GM18867 (cell line): ENCODE data around the gene PRSS3.
"Not testable (repeated sequence)": the region's sequence is repeated elsewhere in the genome, so short reads cannot be mapped to it uniquely, and the experiment has no call there.

Experiments
- ATAC-seq: cut with Tn5 transposase; IDR thresholded peaks from one replicate; pipeline ENCODE4 v1.9.1; 2021; ENCODE audit warnings: mild to moderate bottlenecking, moderate library complexity; ENCODE audit not compliant: unreplicated experiment

PRSS3 gene

DNA sequence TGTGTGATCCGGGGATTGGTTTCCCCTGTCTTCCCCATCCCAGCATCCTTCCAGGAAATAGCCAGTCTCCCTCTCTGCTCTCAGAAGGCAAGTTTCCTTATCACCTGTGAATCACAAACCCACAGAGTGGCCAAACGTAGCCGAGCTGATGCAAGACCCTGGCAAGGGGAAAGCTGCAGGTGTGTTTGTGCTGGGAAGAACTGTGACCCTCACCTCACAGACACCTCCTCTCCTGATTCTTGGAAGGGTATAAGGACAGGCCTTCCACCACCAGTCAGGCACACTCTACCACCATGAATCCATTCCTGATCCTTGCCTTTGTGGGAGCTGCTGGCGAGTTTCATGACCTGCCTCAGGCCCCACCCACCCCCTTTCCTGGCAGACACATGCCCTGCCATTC, at the start of gene PRSS3:
Gene PRSS3, plus strand, starts transcription at position 281 of the 400 bp plus-strand sequence. Its CDS starts 13 bp downstream, at position 294.
- no peak for ATAC-seq

GRCh38 chr9:33748633-33749304, 46.6 kb upstream of the PRSS3 start:
- no peak for ATAC-seq

DNA sequence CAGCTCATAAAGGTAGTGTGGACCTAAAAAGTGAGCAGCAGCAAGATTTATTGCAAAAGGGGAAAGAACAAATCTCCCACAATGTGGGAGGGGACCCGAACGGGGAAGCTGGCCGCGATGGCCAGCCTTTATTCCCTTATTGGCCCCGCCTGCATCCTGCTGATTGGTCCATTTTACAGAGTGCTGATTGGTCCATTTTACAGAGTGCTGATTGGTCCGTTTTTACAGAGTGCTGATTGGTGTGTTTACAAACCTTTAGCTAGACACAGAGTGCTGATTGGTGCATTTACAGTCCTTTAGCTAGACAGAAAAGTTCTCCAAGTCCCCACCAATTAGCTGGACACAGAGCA, 46.1 kb upstream of the PRSS3 start:
- ATAC-seq, result not testable (repeated sequence)

- ATAC-seq, result no peak
These were observed 45.0 kb upstream of the PRSS3 start for GRCh38 chr9:33750307-33750838.

DNA sequence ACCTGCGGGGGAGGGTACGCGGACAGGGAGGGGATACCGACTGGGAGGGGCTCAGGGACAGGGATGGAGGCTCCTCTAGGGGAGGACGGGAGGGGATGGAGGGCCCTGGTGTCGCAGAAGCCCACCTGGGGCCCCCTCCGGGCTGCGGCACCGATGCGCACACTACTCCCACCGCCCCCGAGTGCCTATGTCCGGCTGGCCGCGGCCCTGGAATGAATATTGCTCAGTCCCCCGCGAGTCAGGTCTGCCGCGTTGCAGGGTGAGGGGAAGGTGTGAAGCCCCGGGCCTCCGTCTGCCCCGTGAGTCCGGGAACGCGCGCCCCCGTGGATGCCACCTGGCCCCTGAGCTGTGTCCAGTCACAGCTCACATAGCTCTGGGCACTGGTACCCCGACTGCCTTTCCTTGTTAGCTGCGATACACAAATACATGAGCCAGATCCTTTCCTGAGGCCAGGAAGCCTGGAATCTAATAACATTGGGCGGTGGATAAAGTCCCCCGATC, 44.5 kb upstream of the PRSS3 start:
- no peak for ATAC-seq

DNA sequence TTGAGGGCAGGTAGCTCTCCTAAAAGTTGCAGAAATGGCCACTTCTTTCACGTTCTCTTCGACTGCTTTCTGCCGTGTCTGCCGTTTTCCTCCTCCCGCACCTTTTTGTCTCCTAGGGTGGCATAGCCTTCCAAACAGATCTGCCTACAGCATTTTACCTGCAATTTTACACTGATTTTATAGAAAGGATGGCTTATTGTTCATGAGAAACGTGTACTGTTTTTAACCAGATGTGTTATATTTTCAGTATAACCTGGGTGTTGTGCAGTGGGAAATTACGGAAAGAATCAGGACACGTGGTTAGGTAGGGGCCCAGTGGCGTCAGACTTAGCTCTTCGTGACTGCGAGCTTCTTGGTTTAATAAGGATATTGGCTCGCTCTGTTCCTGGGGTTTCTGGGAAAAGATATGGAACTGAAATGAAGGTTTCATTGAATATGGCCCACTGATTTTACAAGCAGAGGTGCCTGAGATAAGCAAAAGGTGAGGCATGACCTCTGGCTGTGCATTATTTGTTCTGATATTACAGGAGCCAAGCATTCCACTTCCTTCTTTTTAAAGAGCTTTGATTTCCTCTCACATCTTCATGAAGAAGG, 43.7 kb upstream of the PRSS3 start:
- no peak for ATAC-seq

DNA sequence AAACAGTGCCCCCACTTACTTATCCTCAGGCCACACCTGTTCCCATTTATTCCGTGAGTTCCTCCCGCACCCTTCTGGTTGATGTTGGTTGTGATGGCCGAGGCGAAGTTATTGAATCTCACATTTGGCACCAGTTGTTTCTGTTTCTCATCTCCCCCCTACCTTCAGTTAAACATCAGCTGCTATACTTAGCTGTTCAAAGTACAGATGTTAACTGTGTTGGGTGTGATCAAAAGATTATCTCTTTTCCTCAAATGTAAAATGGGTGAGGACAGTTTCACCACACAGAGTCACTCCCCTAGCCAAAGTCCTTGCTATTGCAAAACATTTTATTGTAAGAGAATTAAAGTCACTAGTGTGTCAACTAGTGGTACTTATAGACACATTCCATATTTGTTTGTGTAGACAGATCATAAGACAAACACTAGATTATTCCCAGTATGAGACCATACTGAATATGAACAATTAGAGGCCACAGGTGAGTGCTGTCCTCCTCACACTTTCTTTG, 43.2 kb upstream of the PRSS3 start:
- no peak for ATAC-seq

DNA sequence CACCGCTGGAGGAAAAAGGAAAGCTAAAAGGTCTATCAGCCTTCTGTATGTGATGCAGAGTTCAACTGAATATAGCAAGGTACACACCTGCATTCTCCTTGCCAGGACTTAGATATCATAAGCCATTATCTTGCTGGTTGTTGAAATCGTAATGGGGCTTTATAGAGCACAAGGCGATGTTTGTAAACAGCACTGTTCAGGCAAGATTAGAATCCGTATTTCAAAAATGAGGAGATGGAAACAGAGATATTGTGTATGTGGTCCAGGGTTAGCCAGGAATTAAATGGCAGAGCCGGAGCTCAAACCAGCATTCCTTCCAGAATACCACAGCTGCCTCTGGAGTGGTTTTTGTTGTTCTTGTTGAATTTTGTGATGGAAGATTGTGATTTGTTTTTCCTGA, 42.6 kb upstream of the PRSS3 start:
- not testable (repeated sequence) for ATAC-seq

DNA sequence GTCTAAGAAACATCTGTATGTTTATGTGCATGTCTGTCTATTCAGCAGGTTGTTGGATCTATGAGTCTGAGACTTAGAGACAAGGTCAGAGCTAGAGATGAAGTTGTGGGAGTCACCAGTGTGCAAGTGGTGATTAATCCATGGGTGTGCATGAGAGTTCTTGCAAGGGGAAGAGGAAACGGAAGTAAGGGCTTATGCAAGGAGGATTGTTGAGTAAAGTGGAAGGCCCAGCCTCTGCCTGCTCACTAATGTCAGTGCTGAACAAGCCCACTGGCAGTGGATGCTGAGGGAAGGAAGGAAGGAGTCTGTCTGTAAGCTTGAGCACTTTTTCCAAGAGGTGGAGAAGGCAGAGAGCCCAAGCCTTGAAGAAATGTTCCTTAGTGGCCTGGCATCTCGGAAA, 35.7 kb upstream of the PRSS3 start:
- not testable (repeated sequence) for ATAC-seq

GRCh38 chr9:33762343-33762742, 33.0 kb upstream of the PRSS3 start:
- no peak for ATAC-seq

GRCh38 chr9:33763709-33764108, 31.7 kb upstream of the PRSS3 start:
- not testable (repeated sequence) for ATAC-seq

DNA sequence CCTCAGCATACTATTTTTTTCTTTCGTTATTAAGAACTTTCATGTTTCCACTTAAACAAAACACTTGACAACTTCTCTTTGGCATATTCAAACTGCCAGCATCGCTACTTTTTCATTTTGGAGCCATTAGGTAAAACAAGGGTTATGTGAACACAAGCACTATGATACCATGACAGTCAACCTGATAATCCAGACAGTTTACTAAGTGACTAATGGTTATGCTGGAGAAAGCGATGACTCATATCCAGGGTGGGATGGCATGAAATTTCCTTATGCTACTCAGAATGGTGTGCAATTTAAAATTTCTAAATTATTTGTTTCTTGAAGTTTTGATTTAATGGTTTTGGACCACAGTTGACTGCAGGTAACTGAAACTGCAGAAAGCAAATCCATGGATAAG, 29.9 kb upstream of the PRSS3 start:
- no peak for ATAC-seq

DNA sequence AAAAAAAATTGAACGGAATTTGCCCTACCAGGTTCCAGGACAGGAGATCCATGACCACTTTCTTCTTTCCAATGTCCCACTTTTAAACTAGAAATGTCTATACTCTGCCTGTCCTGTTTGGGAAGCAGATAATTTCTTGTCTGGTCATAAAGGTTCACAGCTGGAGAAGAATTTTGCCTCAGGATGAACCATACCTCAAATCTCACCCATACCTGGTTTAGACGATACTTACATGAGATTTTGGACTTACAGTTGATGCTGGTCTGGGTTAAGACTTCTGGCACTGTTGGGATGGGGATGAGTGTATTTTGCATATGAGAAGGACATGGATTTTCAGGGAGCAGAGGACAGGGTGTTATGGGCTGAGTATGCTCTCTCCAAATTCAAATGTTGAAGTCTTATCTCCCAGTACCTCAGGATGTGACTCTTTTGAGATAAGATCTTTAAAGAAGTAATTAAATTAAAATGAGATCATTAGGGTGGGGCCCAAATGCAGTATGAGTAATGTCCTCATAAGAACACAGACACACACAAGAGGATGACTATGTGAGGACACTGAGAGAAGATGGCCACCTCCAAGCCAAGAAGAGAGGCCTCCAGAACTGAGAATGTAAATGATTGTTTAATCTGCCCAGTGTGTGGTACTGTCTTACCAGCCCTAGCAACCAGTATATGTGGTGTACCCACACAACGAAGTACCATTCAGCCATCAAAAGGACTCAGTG, 25.0 kb upstream of the PRSS3 start:
- ATAC-seq, result not testable (repeated sequence)

DNA sequence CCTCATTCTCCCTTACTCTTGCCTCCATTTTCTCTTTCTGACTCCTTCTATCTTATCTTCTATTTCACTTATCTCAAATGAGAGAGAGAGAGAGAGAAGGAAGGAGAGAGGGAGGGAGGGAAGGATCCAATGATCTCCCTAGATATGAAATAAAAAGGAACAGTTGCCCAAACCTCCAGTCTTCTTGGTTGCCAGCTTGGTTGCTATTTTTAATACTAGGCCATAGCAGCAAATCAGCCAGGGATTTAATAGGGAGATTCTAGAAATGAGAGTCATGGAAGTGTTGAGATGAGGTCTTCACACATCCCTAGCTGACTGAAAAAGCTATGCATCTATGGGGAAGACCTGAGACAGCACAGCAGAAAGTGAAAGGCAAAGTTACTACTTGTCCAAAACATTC, 22.2 kb upstream of the PRSS3 start:
- not testable (repeated sequence) for ATAC-seq

- not testable (repeated sequence) for ATAC-seq
These were observed 21.2 kb upstream of the PRSS3 start for GRCh38 chr9:33774074-33774659.

DNA sequence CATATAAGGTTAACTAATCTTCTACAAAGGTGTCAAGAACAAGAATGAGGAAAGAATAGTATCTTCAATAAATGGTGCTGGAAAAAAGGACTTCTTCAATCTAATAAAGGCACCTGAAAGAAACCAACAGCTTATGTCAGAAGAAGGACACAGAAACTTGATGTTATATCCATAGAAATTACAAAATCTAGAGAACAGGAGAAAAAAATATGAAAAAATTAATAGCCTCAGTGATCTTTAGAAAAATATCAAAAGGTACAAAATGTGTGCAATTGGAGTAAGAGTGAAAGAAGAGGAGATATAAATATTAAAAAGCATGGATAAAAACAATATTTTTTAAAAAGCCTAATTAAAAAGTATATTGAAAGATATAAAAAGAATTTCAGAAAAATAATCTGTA, 18.8 kb upstream of the PRSS3 start:
- ATAC-seq, result no peak

GRCh38 chr9:33778700-33779351, 16.5 kb upstream of the PRSS3 start:
- ATAC-seq, result peak; percentile 74

DNA sequence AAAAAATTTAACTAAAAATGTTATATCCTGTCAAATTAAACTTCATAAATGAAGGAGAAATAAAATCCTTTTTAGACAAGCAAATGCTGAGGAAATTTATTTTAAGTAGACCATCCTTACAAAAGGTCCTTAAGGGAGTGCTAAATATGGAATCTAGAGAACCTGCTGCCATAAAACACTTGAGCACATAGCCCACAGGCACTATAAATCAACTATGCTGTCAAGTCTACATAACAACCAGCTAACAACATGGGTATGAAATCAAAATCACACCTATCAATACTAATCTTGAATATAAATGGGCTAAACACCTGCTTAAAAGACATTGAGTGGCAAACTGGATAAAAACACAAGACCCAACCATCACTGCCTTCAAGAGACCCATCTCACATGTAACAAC, 15.1 kb upstream of the PRSS3 start:
- no peak for ATAC-seq

GRCh38 chr9:33781736-33782135, 13.6 kb upstream of the PRSS3 start:
- ATAC-seq, result no peak

DNA sequence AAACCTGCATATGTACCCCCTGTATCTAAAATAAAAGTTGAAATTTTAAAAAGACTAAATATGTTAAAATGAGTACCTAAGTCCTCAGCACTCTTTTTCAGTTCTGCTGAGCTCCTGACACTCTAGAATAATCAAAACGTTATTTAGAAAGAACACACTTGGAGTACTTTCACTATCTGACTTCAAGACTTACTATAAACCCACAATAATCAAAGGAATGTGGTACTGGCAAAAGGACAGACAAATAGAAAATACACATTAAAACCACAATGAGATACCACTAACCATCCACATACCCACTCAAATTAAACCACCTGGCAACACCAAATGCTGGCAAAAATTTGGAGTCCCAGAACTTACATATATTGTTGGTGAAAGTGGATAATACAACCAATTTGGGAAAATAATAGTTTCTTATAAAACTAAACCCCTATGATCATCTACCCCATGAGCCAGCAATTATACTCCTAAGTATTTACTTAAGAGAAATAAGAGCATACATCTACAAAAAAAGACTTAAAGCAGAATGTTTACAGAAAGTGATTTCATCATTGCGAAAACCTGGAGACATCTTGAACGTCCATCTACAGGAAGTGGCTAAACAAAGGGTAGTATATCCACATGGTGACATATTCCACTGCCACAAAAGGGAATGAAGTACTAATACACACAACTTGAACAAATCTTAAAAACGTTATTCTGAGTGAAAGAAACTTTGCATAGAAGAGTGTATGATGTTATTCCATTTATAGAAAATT, 12.8 kb upstream of the PRSS3 start:
- ATAC-seq, result no peak
